Endodermal cell (in vitro differentiated cells): ENCODE measurements around the gene CEP83. TPM values are rescaled to one million over a fixed set of nuclear protein-coding genes. Genes with fewer than 3 reads are reported as not detected.

Source experiments
- DNase-seq: peaks from one replicate; pipeline ENCODE4 v3.0.0-alpha.2; 2017
- H3K27ac ChIP-seq: 2 replicates; pipeline ENCODE4 v1.5.1; 2013; ENCODE audit warnings: mild to moderate bottlenecking, low read depth, low read length, moderate library complexity
- H3K27me3 ChIP-seq: 2 replicates; pipeline ENCODE4 v1.6.1; 2013; ENCODE audit warnings: mild to moderate bottlenecking, low read length, moderate library complexity; ENCODE audit not compliant: insufficient read depth, control insufficient read depth, poor library complexity, severe bottlenecking
- H3K36me3 ChIP-seq: 2 replicates; pipeline ENCODE4 v1.7.0; 2013; ENCODE audit warnings: mild to moderate bottlenecking, low read length, moderate library complexity; ENCODE audit not compliant: control insufficient read depth, insufficient read depth
- H3K4me1 ChIP-seq: one replicate; pipeline ENCODE4 v1.7.0; 2013; ENCODE audit warnings: low read length; ENCODE audit not compliant: control insufficient read depth, insufficient read depth
- H3K4me3 ChIP-seq: 2 replicates; pipeline ENCODE4 v1.5.1; 2013; ENCODE audit warnings: mild to moderate bottlenecking, low read length, moderate library complexity
- H3K9ac ChIP-seq: 2 replicates; pipeline ENCODE4 v1.6.1; 2013; ENCODE audit warnings: mild to moderate bottlenecking, low read length, moderate library complexity; ENCODE audit not compliant: poor library complexity, severe bottlenecking; ENCODE audit errors: extremely low read depth
- H3K9me3 ChIP-seq: 2 replicates; pipeline ENCODE4 v1.6.1; 2013; ENCODE audit warnings: mild to moderate bottlenecking, low read length, moderate library complexity; ENCODE audit not compliant: control insufficient read depth
- H3K27ac Mint-ChIP-seq: 2 replicates; pipeline ENCODE4 v1.8.0; 2020; ENCODE audit warnings: mixed read lengths
- H3K27me3 Mint-ChIP-seq: 2 replicates; pipeline ENCODE4 v1.8.0; 2021; ENCODE audit warnings: mild to moderate bottlenecking, mixed read lengths; ENCODE audit not compliant: insufficient read depth
- H3K36me3 Mint-ChIP-seq: 2 replicates; pipeline ENCODE4 v1.8.0; 2020; ENCODE audit warnings: low read depth, mixed read lengths
- H3K4me1 Mint-ChIP-seq: 2 replicates; pipeline ENCODE4 v1.8.0; 2020; ENCODE audit warnings: mixed read lengths
- H3K4me3 Mint-ChIP-seq: 2 replicates; pipeline ENCODE4 v1.8.0; 2020; ENCODE audit warnings: mild to moderate bottlenecking, moderate library complexity, mixed read lengths
- H3K9me3 Mint-ChIP-seq: 2 replicates; pipeline ENCODE4 v1.8.0; 2020; ENCODE audit warnings: mild to moderate bottlenecking, mixed read lengths
- WGBS, 2 experiments: methylation state at CpG; one replicate each; pipeline versions ENCODE4 v1.1.5 to v1.1.7; 2013; ENCODE audit warnings: missing lambda C conversion rate in 2 of 2, mixed read lengths in 1 of 2; ENCODE audit not compliant: insufficient coverage in 1 of 2, insufficient read length in 1 of 2; 5-methylcytosine and 5-hydroxymethylcytosine counted together
- total RNA-seq, 2 donors: library from RNA; stranded (reverse); fragmentation: NEBNext Ultra II Directional in 1 of 2; extraction: Animal tissue kit (Norgen Biotek cat#: 25700) in 1 of 2; gene quantifications; 2 replicates in 1 of 2; 3 replicates in 1 of 2; pipeline ENCODE4 v1.2.1, GENCODE V29; 2021
- TF ChIP-seq, protein P1 (sequence below): fragments of 200-600 bp; sonication (generic); conservative IDR thresholded peaks from 2 replicates; pipeline ENCODE4 v1.5.0; 2021; ENCODE audit warnings: antibody characterized with exemption, mild to moderate bottlenecking

The CEP83 gene
- total RNA-seq, 2 donors from 2014 or later = 28.6 to 36.3 TPM

DNA sequence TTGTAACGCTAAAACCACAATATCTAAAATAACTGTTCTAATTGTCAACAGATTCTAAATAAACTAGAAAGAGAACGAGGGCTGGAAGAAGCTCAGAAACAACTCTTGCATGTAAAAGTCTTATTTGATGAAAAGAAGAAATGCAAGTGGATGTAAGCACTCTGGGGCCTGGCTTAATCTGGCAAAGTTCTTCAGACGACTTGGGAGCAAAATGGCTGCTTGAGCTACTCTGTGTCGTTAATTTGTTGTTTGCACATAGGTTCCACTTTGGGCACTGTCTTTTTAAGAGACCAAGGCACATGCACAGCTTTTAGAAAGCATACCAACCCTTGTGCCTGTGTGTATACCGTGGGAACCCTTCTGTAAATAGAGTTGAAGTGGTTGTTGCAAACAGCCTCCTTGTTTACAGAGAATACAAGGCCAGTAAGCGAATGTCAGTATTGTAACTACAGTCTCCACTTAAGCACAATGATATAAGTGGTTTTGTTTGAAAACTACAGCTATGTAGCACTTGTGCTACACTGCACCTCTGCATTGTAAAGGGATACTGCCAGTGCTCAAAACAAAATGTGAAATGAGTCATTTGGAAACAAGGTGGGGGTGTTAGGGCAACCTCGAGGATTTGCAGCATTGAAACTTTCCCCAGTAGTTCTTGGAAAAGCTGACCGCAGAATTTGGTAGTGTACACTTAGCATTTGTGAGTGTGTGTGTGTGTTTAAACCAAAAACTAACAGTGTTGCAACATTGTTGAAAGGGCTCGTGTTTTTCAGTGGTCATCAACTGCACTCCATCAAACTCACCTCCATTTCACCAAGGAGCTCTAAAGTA, 154.3 kb downstream of the CEP83 start:
- Histone ChIP-seq H3K27ac (no peak overlapping the region), H3K36me3 (peaks cover 41% of the 10 kb centered on the region), H3K9ac (no peak overlapping the region), H3K9me3 (no peaks in the 10 kb centered on the region), H3K4me3 (no peak overlapping the region), H3K4me1 (peaks cover 8% of the 10 kb centered on the region), H3K27me3 (no peaks in the 10 kb centered on the region)
- Mint-ChIP-seq H3K4me1 (peaks cover 36% of the 10 kb centered on the region), H3K27ac (peak overlapping the region; percentile 58), H3K36me3 (peaks cover 17% of the 10 kb centered on the region), H3K4me3 (no peak overlapping the region), H3K27me3 (peaks cover 2% of the 10 kb centered on the region), H3K9me3 (no peaks in the 10 kb centered on the region)
- 72 to 76% methylated on average over 7 to 8 of the region's 9 CpGs for WGBS, 2 experiments
- TF ChIP-seq, protein P1, sequence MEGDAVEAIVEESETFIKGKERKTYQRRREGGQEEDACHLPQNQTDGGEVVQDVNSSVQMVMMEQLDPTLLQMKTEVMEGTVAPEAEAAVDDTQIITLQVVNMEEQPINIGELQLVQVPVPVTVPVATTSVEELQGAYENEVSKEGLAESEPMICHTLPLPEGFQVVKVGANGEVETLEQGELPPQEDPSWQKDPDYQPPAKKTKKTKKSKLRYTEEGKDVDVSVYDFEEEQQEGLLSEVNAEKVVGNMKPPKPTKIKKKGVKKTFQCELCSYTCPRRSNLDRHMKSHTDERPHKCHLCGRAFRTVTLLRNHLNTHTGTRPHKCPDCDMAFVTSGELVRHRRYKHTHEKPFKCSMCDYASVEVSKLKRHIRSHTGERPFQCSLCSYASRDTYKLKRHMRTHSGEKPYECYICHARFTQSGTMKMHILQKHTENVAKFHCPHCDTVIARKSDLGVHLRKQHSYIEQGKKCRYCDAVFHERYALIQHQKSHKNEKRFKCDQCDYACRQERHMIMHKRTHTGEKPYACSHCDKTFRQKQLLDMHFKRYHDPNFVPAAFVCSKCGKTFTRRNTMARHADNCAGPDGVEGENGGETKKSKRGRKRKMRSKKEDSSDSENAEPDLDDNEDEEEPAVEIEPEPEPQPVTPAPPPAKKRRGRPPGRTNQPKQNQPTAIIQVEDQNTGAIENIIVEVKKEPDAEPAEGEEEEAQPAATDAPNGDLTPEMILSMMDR = no peak
- no peak for DNase-seq

DNA sequence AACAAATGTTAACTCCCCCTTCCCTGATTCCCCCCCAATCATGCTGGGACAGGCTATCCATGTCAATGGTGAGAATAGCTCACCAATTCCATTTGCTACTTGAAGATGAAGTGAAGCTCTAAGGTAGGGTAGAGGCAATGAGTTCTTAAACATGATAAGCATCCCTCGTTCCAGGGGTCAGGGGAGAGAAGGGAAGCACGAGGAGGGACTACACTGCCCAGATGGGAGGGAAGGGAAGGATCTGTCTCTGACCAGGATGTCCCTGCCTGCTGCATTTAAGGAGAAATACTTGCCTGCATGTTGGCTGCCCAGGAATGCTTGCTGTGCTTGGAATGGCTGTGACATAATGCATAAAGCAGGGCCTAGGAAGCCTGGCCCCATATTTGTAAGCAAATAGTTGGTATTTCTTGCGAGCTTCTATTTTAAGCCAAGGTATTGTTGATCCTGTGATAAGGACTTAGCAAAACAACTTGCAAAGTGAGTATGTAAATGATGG, 155.1 kb downstream of the CEP83 start:
- H3K36me3 ChIP-seq = peaks cover 38% of the 10 kb centered on the region
- H3K27me3 Mint-ChIP-seq = peaks cover 2% of the 10 kb centered on the region
- no peaks in the 10 kb centered on the region for H3K27me3 ChIP-seq
- no peak overlapping the region for H3K4me3 Mint-ChIP-seq
- H3K9me3 Mint-ChIP-seq = no peaks in the 10 kb centered on the region
- peaks cover 16% of the 10 kb centered on the region for H3K36me3 Mint-ChIP-seq
- H3K27ac Mint-ChIP-seq = peak overlapping the region; percentile 49
- no peaks in the 10 kb centered on the region for H3K9me3 ChIP-seq
- peaks cover 11% of the 10 kb centered on the region for H3K4me1 ChIP-seq
- DNase-seq = peak; percentile 89
- TF ChIP-seq, protein P1 = no peak
- H3K4me3 ChIP-seq = no peak overlapping the region
- 52 to 68% methylated on average over 2 to 3 of the region's 3 CpGs for WGBS, 2 experiments
- no peak overlapping the region for H3K27ac ChIP-seq
- no peak overlapping the region for H3K9ac ChIP-seq
- peaks cover 43% of the 10 kb centered on the region for H3K4me1 Mint-ChIP-seq

DNA sequence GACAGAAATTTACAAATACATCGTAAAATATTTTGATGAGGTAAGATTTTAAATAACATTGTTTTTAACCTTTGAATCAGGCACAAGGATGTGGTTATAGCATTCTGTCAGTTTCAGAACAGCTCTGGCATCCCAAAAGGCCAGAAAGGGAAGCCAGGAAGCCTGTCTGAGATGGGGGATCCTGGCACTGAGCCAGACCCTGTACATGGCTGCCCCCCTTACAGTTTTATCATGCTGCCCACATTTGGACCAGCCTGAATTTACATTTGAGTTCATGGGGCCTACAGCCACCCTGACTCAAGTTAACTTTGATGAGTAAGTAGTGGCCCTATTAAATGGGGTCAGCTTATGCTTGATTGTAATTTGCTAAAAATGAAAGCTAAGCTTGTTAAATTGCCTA, 155.7 kb downstream of the CEP83 start:
- H3K27me3 Mint-ChIP-seq = peaks cover 2% of the 10 kb centered on the region
- Histone ChIP-seq H3K9ac (no peak overlapping the region), H3K4me3 (no peak overlapping the region), H3K27me3 (no peaks in the 10 kb centered on the region), H3K9me3 (no peaks in the 10 kb centered on the region), H3K27ac (no peak overlapping the region), H3K36me3 (peaks cover 34% of the 10 kb centered on the region), H3K4me1 (peaks cover 14% of the 10 kb centered on the region)
- TF ChIP-seq, protein P1 = no peak
- no peak overlapping the region for H3K4me3 Mint-ChIP-seq
- H3K27ac Mint-ChIP-seq = no peak overlapping the region
- WGBS, 2 experiments = 100% methylated on average over 1 of the region's 1 CpG; no CpG with 5 or more reads in 1 of the 2 experiments
- no peak for DNase-seq
- peaks cover 12% of the 10 kb centered on the region for H3K36me3 Mint-ChIP-seq
- H3K9me3 Mint-ChIP-seq = no peaks in the 10 kb centered on the region
- H3K4me1 Mint-ChIP-seq = peaks cover 48% of the 10 kb centered on the region
